HL-60/S4 treated with phorbol 12-myristate 13-acetate at 8.2 ng/mL for 4 days and 3 days (cell line): Measurements from ENCODE around the gene IQCE.
"Not testable (repeated sequence)": the region's sequence is repeated elsewhere in the genome, so short reads cannot be mapped to it uniquely, and the experiment has no call there.

ENCODE experiments used
- in situ Hi-C: fragments of 300-500 bp; cut with MboI; formaldehyde crosslinking; loops from 2 replicates; pipeline ENCODE4 v1.15.0; 2022; ENCODE audit warnings: low sequenced_read_pairs

Gene IQCE

GRCh38 chr7:2531796-2532110, 27.0 kb upstream of the IQCE start:
- in situ Hi-C loops, result not testable (repeated sequence)

GRCh38 chr7:2532199-2532772, 26.5 kb upstream of the IQCE start:
- in situ Hi-C loops, result not testable (repeated sequence)

- in situ Hi-C loops, result not testable (repeated sequence)
These were observed 26.0 kb upstream of the IQCE start for GRCh38 chr7:2532816-2533215.

GRCh38 chr7:2533566-2533965, 25.2 kb upstream of the IQCE start:
- in situ Hi-C loops, result not testable (repeated sequence)

GRCh38 chr7:2534214-2534613, 24.6 kb upstream of the IQCE start:
- in situ Hi-C loops, result not testable (repeated sequence)

GRCh38 chr7:2535872-2536627, 22.7 kb upstream of the IQCE start:
- in situ Hi-C loops, result not testable (repeated sequence)

GRCh38 chr7:2537981-2538851, 20.6 kb upstream of the IQCE start:
- in situ Hi-C loops, result no loop called here

GRCh38 chr7:2539031-2539911, 19.5 kb upstream of the IQCE start:
- in situ Hi-C loops, result no loop called here

- in situ Hi-C loops, result no loop called here
These were observed 18.6 kb upstream of the IQCE start for GRCh38 chr7:2540133-2540532.

GRCh38 chr7:2540641-2541051, 18.1 kb upstream of the IQCE start:
- in situ Hi-C loops, result no loop called here

GRCh38 chr7:2541291-2542010, 17.3 kb upstream of the IQCE start:
- in situ Hi-C loops, result no loop called here

- in situ Hi-C loops, result no loop called here
These were observed 16.5 kb upstream of the IQCE start for GRCh38 chr7:2542011-2542915.

GRCh38 chr7:2542916-2543871, 15.6 kb upstream of the IQCE start:
- in situ Hi-C loops, result no loop called here

GRCh38 chr7:2544541-2545188, 14.1 kb upstream of the IQCE start:
- in situ Hi-C loops, result no loop called here

- in situ Hi-C loops, result no loop called here
These were observed 12.9 kb upstream of the IQCE start for GRCh38 chr7:2545746-2546425.

- in situ Hi-C loops, result no loop called here
These were observed 11.8 kb upstream of the IQCE start for GRCh38 chr7:2546776-2547586.
